Adrenal gland (tissue), 12 donors: Measurements from ENCODE around the gene NDUFS5. TPM values are rescaled to one million over a fixed set of nuclear protein-coding genes. Genes with fewer than 3 reads are reported as not detected.

Experiments
- DNase-seq, 7 donors: peaks; one replicate each; pipeline ENCODE4 v3.0.0-alpha.2; 2019 to 2020
- H3K27ac ChIP-seq, 5 donors: fragments of 200-600 bp; sonication (generic) in 4 of 5; 1 replicate in 3 of 5; 2 replicates in 2 of 5; pipeline versions ENCODE4 v1.5.1 to v1.8.0; 2016 to 2020; ENCODE audit warnings: mild to moderate bottlenecking in 1 of 5
- H3K27me3 ChIP-seq: fragments of 200-600 bp; 2 replicates; pipeline ENCODE4 v1.8.0; 2021
- H3K36me3 ChIP-seq, 2 donors: fragments of 200-600 bp; replicated peaks in 1 of 2; 1 replicate in 1 of 2; 2 replicates in 1 of 2; pipeline versions ENCODE4 v1.5.1 to v1.8.0; 2018 to 2022
- H3K4me1 ChIP-seq, 2 donors: fragments of 200-600 bp; replicated peaks in 1 of 2; 1 replicate in 1 of 2; 2 replicates in 1 of 2; pipeline versions ENCODE4 v1.5.1 to v1.8.0; 2018 to 2021
- H3K4me3 ChIP-seq, 4 donors: fragments of 200-600 bp; sonication (generic) in 3 of 4; one replicate each; pipeline ENCODE4 v1.5.1; 2016 to 2018
- H3K9me3 ChIP-seq, 3 donors: fragments of 200-600 bp; sonication (generic) in 1 of 3; replicated peaks in 1 of 3; 1 replicate in 2 of 3; 2 replicates in 1 of 3; pipeline versions ENCODE4 v1.5.1 to v1.8.0; 2016 to 2021
- POLR2A ChIP-seq, 2 donors: fragments of 450-650 bp; IDR thresholded peaks; one replicate each; pipeline ENCODE4 v1.6.1; 2017; ENCODE audit warnings: antibody characterized with exemption in 2 of 2, mild to moderate bottlenecking in 2 of 2, moderate library complexity in 1 of 2
- WGBS, 4 donors: extraction: QIAGEN DNeasy Blood & Tissue Kit in 2 of 4; methylation state at CpG; one replicate each; pipeline versions ENCODE4 v1.1.5 to v1.1.7; 2013 to 2017; 5-methylcytosine and 5-hydroxymethylcytosine counted together
- intact Hi-C, 2 donors: fragments of 100-400 bp; cut with DNase I; formaldehyde crosslinking; loops; one replicate each; pipeline versions ENCODE4 v1.14.1 to v1.15.0; 2022 to 2023
- polyA plus RNA-seq, 3 donors: library from polyadenylated mRNA; stranded (reverse); fragments of 200-250 nt in 2 of 3; fragments of 350-450 nt in 1 of 3; fragmentation: Illumina TruSeq in 1 of 3; extraction: RNeasy Lipid Tissue Mini Kit (QIAGEN cat#74804) in 1 of 3; gene quantifications; one replicate each; pipeline ENCODE4 v1.2.3, GENCODE V29; 2013 to 2014
- total RNA-seq, 9 donors: library from RNA; depleted of rRNA in 4 of 9; stranded (reverse); fragments of >200 nt in 4 of 9; fragments of 120-200 nt in 1 of 9; fragmentation: NEBNext Ultra II Directional in 1 of 9; extraction: Animal tissue kit (Norgen Biotek cat#: 25700) in 1 of 9; gene quantifications; one replicate each; pipeline versions ENCODE4 v1.1.0 to v1.2.4, GENCODE V29; 2013 to 2023
- TF ChIP-seq, protein P1 (sequence below), 6 experiments: fragments of 450-650 bp in 4 of 6; fragments of 200-600 bp in 2 of 6; sonication (generic) in 1 of 6; IDR thresholded peaks; 1 replicate in 5 of 6; 2 replicates in 1 of 6; pipeline versions ENCODE4 v1.5.1 to v1.8.0; 2016 to 2021; ENCODE audit warnings: antibody characterized with exemption in 6 of 6, mild to moderate bottlenecking in 2 of 6, moderate library complexity in 1 of 6
- donor health status: healthy with polysubstance abuse.
- donor health status: Bipolar disorder and iron deficiency.
- donor health status: DM: yes; HTN: yes; CAD: no.
- donor health status: DM: no; HTN: no; CAD: no.
- donor health status: DM: no; HTN: no; CAD: no.
- donor health status: DM: yes; HTN: yes; CAD: no.

Gene NDUFS5
- total and polyA plus RNA-seq, 12 donors: 201 to 1,638 (median 408) TPM

GRCh38 chr1:38991638-38992411 is 34.3 kb upstream of the NDUFS5 start:
- peak; percentile 42 to 67 (median 50) for DNase-seq
- peaks cover 15 to 33% of the 10 kb centered on the region in 2 donors for H3K4me1 ChIP-seq

GRCh38 chr1:38992412-38993111 is 33.6 kb upstream of the NDUFS5 start:
- Histone ChIP-seq H3K27me3 (no peaks in the 10 kb centered on the region), H3K9me3 (no peaks in the 10 kb centered on the region), H3K4me3 (peak overlapping the region in 3 of 4 donors; percentile 60 to 87 (median 78)), H3K4me1 (peaks cover 15 to 39% of the 10 kb centered on the region in 2 donors), H3K36me3 (peaks cover 0 to 8% of the 10 kb centered on the region in 2 donors), H3K27ac (peak overlapping the region in 4 of 5 donors; percentile 0 to 95 (median 87))
- DNase-seq: no peak
- WGBS, 4 donors: 22 to 23% (median 23%) methylated on average over 11 of the region's 11 CpGs
- TF ChIP-seq POLR2A (IDR thresholded peaks at IDR 0.05): no peak
- TF ChIP-seq, protein P1, sequence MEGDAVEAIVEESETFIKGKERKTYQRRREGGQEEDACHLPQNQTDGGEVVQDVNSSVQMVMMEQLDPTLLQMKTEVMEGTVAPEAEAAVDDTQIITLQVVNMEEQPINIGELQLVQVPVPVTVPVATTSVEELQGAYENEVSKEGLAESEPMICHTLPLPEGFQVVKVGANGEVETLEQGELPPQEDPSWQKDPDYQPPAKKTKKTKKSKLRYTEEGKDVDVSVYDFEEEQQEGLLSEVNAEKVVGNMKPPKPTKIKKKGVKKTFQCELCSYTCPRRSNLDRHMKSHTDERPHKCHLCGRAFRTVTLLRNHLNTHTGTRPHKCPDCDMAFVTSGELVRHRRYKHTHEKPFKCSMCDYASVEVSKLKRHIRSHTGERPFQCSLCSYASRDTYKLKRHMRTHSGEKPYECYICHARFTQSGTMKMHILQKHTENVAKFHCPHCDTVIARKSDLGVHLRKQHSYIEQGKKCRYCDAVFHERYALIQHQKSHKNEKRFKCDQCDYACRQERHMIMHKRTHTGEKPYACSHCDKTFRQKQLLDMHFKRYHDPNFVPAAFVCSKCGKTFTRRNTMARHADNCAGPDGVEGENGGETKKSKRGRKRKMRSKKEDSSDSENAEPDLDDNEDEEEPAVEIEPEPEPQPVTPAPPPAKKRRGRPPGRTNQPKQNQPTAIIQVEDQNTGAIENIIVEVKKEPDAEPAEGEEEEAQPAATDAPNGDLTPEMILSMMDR (IDR thresholded peaks at IDR 0.05): no peak
- intact Hi-C loops: loop anchor here in 1 of 2 donors (5.0 kb wide), 1 partner anchor 120 kb away; the partner anchor contains the start of gene MYCBP

More at GRCh38 chr1:38991638-38992411, 34.3 kb upstream of the NDUFS5 start:
- no peaks in the 10 kb centered on the region for H3K9me3 ChIP-seq
- H3K4me3 ChIP-seq: peak overlapping the region in 3 of 4 donors; percentile 60 to 87 (median 78)
- WGBS, 4 donors: 0 to 2% (median 1%) methylated on average over 16 to 30 of the region's 30 CpGs
- peaks cover 0 to 6% of the 10 kb centered on the region in 2 donors for H3K36me3 ChIP-seq
- no peaks in the 10 kb centered on the region for H3K27me3 ChIP-seq
- peak overlapping the region; percentile 69 to 95 (median 90) for H3K27ac ChIP-seq
- intact Hi-C loops: loop anchor here in 1 of 2 donors (5.0 kb wide), 1 partner anchor 120 kb away; the partner anchor contains the start of gene MYCBP
- no peak for TF ChIP-seq POLR2A (IDR thresholded peaks at IDR 0.05)
- TF ChIP-seq, protein P1 (IDR thresholded peaks at IDR 0.05): no peak

GRCh38 chr1:38994196-38994595 is 32.0 kb upstream of the NDUFS5 start:
- H3K4me1 ChIP-seq: peaks cover 15 to 47% of the 10 kb centered on the region in 2 donors
- no peak overlapping the region for H3K27ac ChIP-seq
- WGBS, 4 donors: 91 to 94% (median 94%) methylated on average over 5 of the region's 5 CpGs
- H3K4me3 ChIP-seq: no peak overlapping the region
- peaks cover 0 to 20% of the 10 kb centered on the region in 2 donors for H3K36me3 ChIP-seq
- no peak for TF ChIP-seq POLR2A (IDR thresholded peaks at IDR 0.05)
- TF ChIP-seq, protein P1 (IDR thresholded peaks at IDR 0.05): no peak
- DNase-seq: no peak
- H3K9me3 ChIP-seq: no peaks in the 10 kb centered on the region
- H3K27me3 ChIP-seq: no peaks in the 10 kb centered on the region
- intact Hi-C loops: loop anchor here in 1 of 2 donors (5.0 kb wide), 1 partner anchor 122 kb away; the partner anchor contains the start of gene MYCBP
